Fibroblast of lung (primary cell): Measurements from ENCODE around the gene PLN.

ENCODE experiments used
- CTCF ChIP-seq, 2 donors: IDR thresholded peaks in 1 of 2; conservative IDR thresholded peaks in 1 of 2; 1 replicate in 1 of 2; 2 replicates in 1 of 2; pipeline ENCODE4 v1.5.1; 2011 to 2012; ENCODE audit warnings: low read length in 2 of 2, control low read depth in 1 of 2, inconsistent platforms in 1 of 2, low read depth in 1 of 2, mild to moderate bottlenecking in 1 of 2
- EZH2 ChIP-seq: IDR thresholded peaks from 2 replicates; pipeline ENCODE4 v1.5.1; 2012; ENCODE audit warnings: low read length, control low read depth, mild to moderate bottlenecking; ENCODE audit errors: missing control alignments

GRCh38 chr6:118562959-118563358, 14.9 kb downstream of the PLN start:
- TF ChIP-seq CTCF (conservative IDR thresholded peaks at IDR 0.05 in 1 of 2, IDR thresholded peaks at IDR 0.05 in 1 of 2; ENCODE audit: low read depth in 1 of 2, low read length in 2 of 2) (no peak), EZH2 (no peak)
